DMS53 treated with DMSO at 0.1 percent for 48 hours (cell line): ENCODE results near the gene RUNX1.

ENCODE experiments used
- DNase-seq: peaks from one replicate; lab custom pipeline; 2025; ENCODE audit not compliant: unreplicated experiment; lab: John Stamatoyannopoulos, UW

RUNX1 gene

GRCh38 chr21:35062016-35062415, 12.9 kb upstream of the RUNX1 start:
- no peak for DNase-seq

GRCh38 chr21:35059742-35060141, 10.6 kb upstream of the RUNX1 start:
- DNase-seq = no peak

DNA sequence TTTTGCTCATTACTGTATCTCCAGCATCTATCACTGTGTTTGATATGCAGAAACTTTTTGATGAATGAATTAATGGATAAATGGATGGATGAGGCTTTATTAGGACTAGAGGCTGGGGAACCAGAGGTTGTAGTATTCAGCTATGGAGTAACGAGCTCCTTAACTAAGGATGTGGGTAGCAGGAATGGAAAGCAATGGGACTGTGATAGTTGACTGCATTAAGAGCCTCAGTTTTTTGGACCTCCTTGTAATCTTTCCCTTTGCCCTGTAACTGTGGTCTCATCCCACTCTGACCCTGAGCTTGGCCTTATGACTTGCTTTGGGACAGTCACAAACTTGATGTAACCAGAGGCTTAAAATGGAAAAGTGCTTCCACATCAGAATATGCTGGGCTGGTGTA, 9.0 kb upstream of the RUNX1 start:
- no peak for DNase-seq

- DNase-seq = no peak
Measured at GRCh38 chr21:35057428-35057827, 8.3 kb upstream of the RUNX1 start.

- DNase-seq = no peak
Measured at GRCh38 chr21:35053356-35054096, 4.4 kb upstream of the RUNX1 start.

- no peak for DNase-seq
Measured at GRCh38 chr21:35052801-35053200, 3.7 kb upstream of the RUNX1 start.

DNA sequence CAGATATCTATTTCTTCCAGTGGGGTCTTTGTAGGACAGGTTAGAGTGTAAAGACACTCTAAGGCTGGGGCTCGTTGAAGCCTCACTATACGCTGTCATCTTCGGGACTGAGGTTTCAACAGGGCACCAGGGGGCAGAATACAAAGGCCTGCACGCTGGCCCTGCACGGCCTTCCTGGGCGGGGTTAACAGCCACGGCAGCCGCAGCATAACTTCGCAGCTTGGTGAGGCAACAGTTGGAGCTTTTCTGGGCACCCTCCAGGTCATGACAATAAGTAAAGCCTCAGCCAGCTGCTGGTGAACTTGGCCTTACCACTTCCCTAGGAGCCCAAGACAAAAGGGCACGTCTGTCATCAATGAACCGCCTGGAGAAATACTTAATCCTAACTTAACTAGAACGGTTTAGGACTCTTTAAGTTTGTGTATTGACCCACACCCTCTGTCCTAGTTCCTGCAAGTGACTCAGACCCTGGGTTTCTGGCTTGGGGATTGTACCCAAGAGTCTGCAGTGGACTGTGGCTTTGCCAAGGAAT, 2.3 kb upstream of the RUNX1 start:
- DNase-seq = peak; percentile 29

GRCh38 chr21:35050348-35051286, 1.5 kb upstream of the RUNX1 start:
- DNase-seq = no peak

GRCh38 chr21:35048183-35048601, 910 bp downstream of the RUNX1 start:
- no peak for DNase-seq

GRCh38 chr21:35046880-35047229, 2.2 kb downstream of the RUNX1 start:
- DNase-seq = no peak

GRCh38 chr21:35046263-35046624, 2.9 kb downstream of the RUNX1 start:
- no peak for DNase-seq

- no peak for DNase-seq
Measured at GRCh38 chr21:35045542-35046262, 3.4 kb downstream of the RUNX1 start.

- no peak for DNase-seq
Measured at GRCh38 chr21:35044770-35045541, 4.1 kb downstream of the RUNX1 start.

GRCh38 chr21:35044128-35044527, 5.0 kb downstream of the RUNX1 start:
- DNase-seq = no peak

DNA sequence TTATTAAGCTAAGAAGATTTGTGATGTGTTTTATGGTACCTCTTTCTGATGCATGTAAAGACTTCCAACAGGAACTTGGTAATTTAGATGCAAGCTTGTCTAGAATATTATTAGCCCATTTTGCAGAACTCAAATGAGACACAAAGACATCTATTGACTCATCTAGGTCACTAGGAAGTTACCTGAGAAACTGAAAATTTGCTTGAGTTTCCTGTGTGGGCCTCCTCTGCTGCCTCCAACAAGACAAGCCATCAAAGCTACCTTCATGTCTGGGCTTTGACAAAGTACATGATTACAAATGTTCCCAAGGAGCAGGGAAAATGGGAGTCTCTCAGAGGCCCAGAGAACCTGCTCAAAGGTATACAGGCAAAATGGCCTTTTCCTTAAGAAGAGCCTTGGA, 5.6 kb downstream of the RUNX1 start:
- no peak for DNase-seq

DNA sequence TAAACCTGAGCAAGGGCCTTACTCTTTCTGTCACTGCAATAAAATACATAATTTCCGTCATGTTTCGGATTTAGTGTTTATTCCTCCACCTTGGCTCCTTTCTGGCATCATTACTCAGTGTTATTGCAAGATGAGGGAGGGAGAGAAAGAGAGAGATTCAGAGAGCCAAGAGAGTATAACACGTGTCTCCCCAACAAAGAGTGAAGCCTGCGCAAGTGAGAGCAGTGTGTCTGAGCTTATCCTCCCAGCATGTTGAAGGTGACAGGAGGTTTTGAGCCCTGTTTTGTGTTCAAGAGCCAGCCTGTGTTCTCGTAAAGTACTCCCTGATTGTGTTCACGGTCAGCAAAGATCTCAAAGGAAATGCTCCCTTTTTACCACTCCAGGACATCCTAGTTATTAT, 6.3 kb downstream of the RUNX1 start:
- DNase-seq = no peak

GRCh38 chr21:35041881-35042280, 7.2 kb downstream of the RUNX1 start:
- DNase-seq = no peak

- DNase-seq = no peak
Measured at GRCh38 chr21:35041122-35041521, 8.0 kb downstream of the RUNX1 start.

DNA sequence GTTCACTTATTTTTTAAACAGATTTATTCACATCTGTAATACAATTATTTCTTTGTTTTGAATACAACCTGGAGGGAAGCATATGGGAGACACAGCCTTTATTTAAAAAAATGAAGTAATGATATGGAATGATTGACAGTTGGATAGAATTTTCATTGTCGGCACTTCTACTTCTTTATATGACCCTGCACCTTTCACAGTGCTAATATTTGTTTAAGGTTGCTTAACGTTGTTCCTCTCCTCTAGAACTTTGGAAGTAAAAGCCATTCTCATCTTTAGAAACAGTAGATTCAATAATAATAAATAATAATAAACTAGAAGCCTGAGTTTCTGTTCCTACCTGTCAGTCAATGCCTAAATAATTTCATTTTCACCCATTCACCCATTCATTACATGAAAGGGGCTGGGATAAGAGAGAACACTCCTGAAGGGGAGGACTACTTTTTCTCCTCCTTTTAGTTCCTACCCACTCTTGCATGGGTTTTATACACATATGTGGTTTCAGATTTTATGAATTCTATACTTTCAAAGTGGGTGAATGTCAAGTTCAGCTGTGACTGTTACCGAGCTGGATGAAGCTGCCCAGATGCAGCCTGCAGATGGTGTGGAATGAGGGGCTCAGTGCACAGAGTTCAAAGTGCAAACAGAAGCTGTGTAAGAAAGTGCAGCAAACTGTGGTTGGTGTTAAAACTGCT, 9.4 kb downstream of the RUNX1 start:
- no peak for DNase-seq

GRCh38 chr21:35038772-35039319, 10.3 kb downstream of the RUNX1 start:
- no peak for DNase-seq
